GM12878 (cell line): ENCODE results near the gene FMO3. TPM values are rescaled to one million over a fixed set of nuclear protein-coding genes. Genes with fewer than 3 reads are reported as not detected.

ENCODE experiments used
- ATAC-seq: fragments of 200-7000 bp; cut with Tn5 transposase; 3 replicates; pipeline ENCODE4 v1.9.1; 2020; ENCODE audit warnings: mild to moderate bottlenecking, moderate library complexity
- BruUV-seq: library from RNA; stranded (reverse); fragments of 400-500 nt; replicated peaks from 2 replicates; lab custom pipeline; 2021; lab: Mats Ljungman, UMichigan
- CTCF ChIA-PET: fragments of 300-600 bp; sonication (Branson Sonifier 250); formaldehyde crosslinking; extraction: SDS; loops from one replicate; lab custom pipeline; 2021; ENCODE audit warnings: inconsistent platforms; lab: Yijun Ruan, JAX
- POLR2A ChIA-PET: fragments of 350-600 bp; formaldehyde crosslinking; extraction: SDS; loops from one replicate; lab custom pipeline; 2021; ENCODE audit warnings: inconsistent platforms; lab: Charles Lee
- RAD21 ChIA-PET: fragments of 300-600 bp; sonication (Branson Sonifier 250); formaldehyde crosslinking; loops from one replicate; lab custom pipeline; 2023; ENCODE audit warnings: antibody characterized with exemption; ENCODE audit not compliant: unreplicated experiment; lab: Charles Lee
- SMC1A ChIA-PET: fragments of 300-600 bp; sonication (Branson Sonifier 250); formaldehyde crosslinking; loops from one replicate; lab custom pipeline; 2023; ENCODE audit not compliant: unreplicated experiment, uncharacterized antibody; lab: Charles Lee
- DNase-seq: peaks from one replicate; pipeline ENCODE4 v3.0.0-alpha.2; 2011; ENCODE audit warnings: low read depth, low spot score
- FAIRE-seq: peaks from 3 replicates; lab custom pipeline; 2011; peaks lifted over from hg19 to GRCh38; lab: Jason Lieb, UNC
- H2AFZ ChIP-seq: 2 replicates; pipeline ENCODE4 v1.6.0; 2011; ENCODE audit warnings: low read depth, low read length, control low read depth; ENCODE audit not compliant: control insufficient read depth
- H3K27ac ChIP-seq: 2 replicates; pipeline ENCODE4 v1.5.1; 2011; ENCODE audit warnings: control low read depth; ENCODE audit not compliant: control insufficient read depth, insufficient read depth
- H3K27me3 ChIP-seq, 2 experiments: replicated peaks in 1 of 2; 2 replicates each; pipeline versions ENCODE4 v1.6.0 to v1.6.1; 2011; ENCODE audit warnings: low read length in 1 of 2; ENCODE audit not compliant: control insufficient read depth in 2 of 2, insufficient read depth in 2 of 2
- H3K36me3 ChIP-seq, 2 experiments: 2 replicates each; pipeline ENCODE4 v1.5.1; 2011; ENCODE audit warnings: low read length in 1 of 2; ENCODE audit not compliant: control insufficient read depth in 2 of 2, insufficient read depth in 2 of 2
- H3K4me1 ChIP-seq: 2 replicates; pipeline ENCODE4 v1.6.1; 2011; ENCODE audit warnings: mild to moderate bottlenecking, low read length, moderate library complexity, mixed read lengths; ENCODE audit not compliant: control insufficient read depth, insufficient read depth
- H3K4me2 ChIP-seq: 2 replicates; pipeline ENCODE4 v1.6.0; 2011; ENCODE audit warnings: control low read depth; ENCODE audit not compliant: control insufficient read depth, insufficient read depth
- H3K4me3 ChIP-seq: fragments of 200-600 bp; sonication (generic); 2 replicates; pipeline ENCODE4 v1.5.1; 2016
- H3K79me2 ChIP-seq: 2 replicates; pipeline ENCODE4 v1.6.0; 2011; ENCODE audit warnings: low read length; ENCODE audit not compliant: control insufficient read depth, insufficient read depth
- H3K9ac ChIP-seq: 2 replicates; pipeline ENCODE4 v1.8.0; 2011; ENCODE audit warnings: low read length, control low read depth, mixed read lengths; ENCODE audit not compliant: control insufficient read depth, insufficient read depth
- H3K9me3 ChIP-seq: replicated peaks from 3 replicates; pipeline ENCODE4 v1.5.1; 2011; ENCODE audit warnings: mild to moderate bottlenecking, low read length; ENCODE audit not compliant: control insufficient read depth, insufficient read depth
- H4K20me1 ChIP-seq: 2 replicates; pipeline ENCODE4 v1.6.0; 2011; ENCODE audit not compliant: control insufficient read depth, insufficient read depth
- BACH1 ChIP-seq: fragments of 450-650 bp; IDR thresholded peaks from 2 replicates; pipeline ENCODE4 v1.6.1; 2017; ENCODE audit warnings: mild to moderate bottlenecking, borderline replicate concordance
- BCLAF1 ChIP-seq: fragments of 450-650 bp; IDR thresholded peaks from 2 replicates; pipeline ENCODE4 v1.6.1; 2017; ENCODE audit warnings: antibody characterized with exemption, mild to moderate bottlenecking, moderate library complexity
- CBX3 ChIP-seq: fragments of 200-600 bp; sonication (generic); IDR thresholded peaks from 2 replicates; pipeline ENCODE4 v1.6.1; 2016; ENCODE audit warnings: low read depth, borderline replicate concordance
- CREB1 ChIP-seq: IDR thresholded peaks from 2 replicates; pipeline ENCODE4 v1.6.1; 2012; ENCODE audit warnings: low read depth, mild to moderate bottlenecking, inconsistent platforms
- EGR1 ChIP-seq, 2 experiments: IDR thresholded peaks; 1 replicate in 1 of 2; 2 replicates in 1 of 2; pipeline ENCODE4 v1.6.1; 2011 to 2012; ENCODE audit warnings: low read depth in 2 of 2, low read length in 2 of 2, borderline replicate concordance in 1 of 2, mild to moderate bottlenecking in 1 of 2, moderate library complexity in 1 of 2
- ETV6 ChIP-seq, 2 experiments: fragments of 450-650 bp in 1 of 2; IDR thresholded peaks in 1 of 2; conservative IDR thresholded peaks in 1 of 2; 2 replicates each; pipeline ENCODE4 v1.6.1; 2014; ENCODE audit warnings: antibody characterized with exemption in 1 of 2, borderline replicate concordance in 1 of 2, low read depth in 1 of 2, mild to moderate bottlenecking in 1 of 2, moderate library complexity in 1 of 2
- EZH2 ChIP-seq: IDR thresholded peaks from 2 replicates; pipeline ENCODE4 v1.6.1; 2012; ENCODE audit warnings: low read depth, mild to moderate bottlenecking, control low read depth, inconsistent platforms, low read length, borderline replicate concordance; ENCODE audit not compliant: control insufficient read depth
- FOS ChIP-seq: IDR thresholded peaks from 3 replicates; pipeline ENCODE4 v1.6.1; 2011; ENCODE audit warnings: borderline replicate concordance; ENCODE audit not compliant: insufficient read length; ENCODE audit errors: extremely low read depth
- JUNB ChIP-seq: IDR thresholded peaks from 2 replicates; pipeline ENCODE4 v1.6.1; 2016; ENCODE audit warnings: antibody characterized with exemption, mild to moderate bottlenecking
- KAT2A ChIP-seq: conservative IDR thresholded peaks from 2 replicates; pipeline ENCODE4 v1.6.1; 2011; ENCODE audit warnings: low read depth, low read length; ENCODE audit not compliant: control insufficient read depth
- NRF1 ChIP-seq: conservative IDR thresholded peaks from 2 replicates; pipeline ENCODE4 v1.6.1; 2011; ENCODE audit warnings: mild to moderate bottlenecking, low read depth, low read length, improper control_type of control experiment
- POU2F2 ChIP-seq: IDR thresholded peaks from 3 replicates; pipeline ENCODE4 v1.6.1; 2011; ENCODE audit warnings: low read depth, mild to moderate bottlenecking, low read length, borderline replicate concordance
- RELA ChIP-seq: fragments of 450-650 bp; IDR thresholded peaks from 2 replicates; pipeline ENCODE4 v1.8.0; 2014; ENCODE audit warnings: borderline replicate concordance; ENCODE audit not compliant: partially characterized antibody
- SIX5 ChIP-seq: IDR thresholded peaks from 2 replicates; pipeline ENCODE4 v1.6.1; 2011; ENCODE audit warnings: mild to moderate bottlenecking, low read depth, low read length, moderate library complexity; ENCODE audit not compliant: severe bottlenecking
- TCF12 ChIP-seq: IDR thresholded peaks from 2 replicates; pipeline ENCODE4 v1.6.1; 2011; ENCODE audit warnings: low read depth, mild to moderate bottlenecking, low read length
- YBX1 ChIP-seq: fragments of 450-650 bp; IDR thresholded peaks from 2 replicates; pipeline ENCODE4 v1.6.1; 2016; ENCODE audit warnings: antibody characterized with exemption
- ZNF217 ChIP-seq: fragments of 450-650 bp; IDR thresholded peaks from 2 replicates; pipeline ENCODE4 v1.6.1; 2017; ENCODE audit warnings: antibody characterized with exemption, mild to moderate bottlenecking
- WGBS: methylation state at CpG from one replicate; pipeline ENCODE4 v1.1.6; 2016; ENCODE audit warnings: low lambda C conversion rate; ENCODE audit not compliant: insufficient replicate concordance, insufficient coverage; ENCODE audit errors: missing lambda C conversion rate; 5-methylcytosine and 5-hydroxymethylcytosine counted together
- in situ Hi-C: fragments of 300-500 bp; cut with MboI; formaldehyde crosslinking; loops from 9 replicates; pipeline ENCODE4 v1.14.3; 2018; ENCODE audit warnings: mixed read lengths
- intact Hi-C: fragments of 100-400 bp; cut with micrococcal nuclease; formaldehyde crosslinking; loops from one replicate; pipeline ENCODE4 v1.14.2; 2022; ENCODE audit not compliant: unreplicated experiment
- polyA plus RNA-seq, 11 experiments: library from polyadenylated mRNA; depleted of rRNA in 4 of 11; unstranded in 6 of 11; stranded (reverse) in 5 of 11; fragments of >200 nt; fragmentation: Nextera tagmentation in 4 of 11; fragmentation: Illumina TruSeq in 1 of 11; extraction: Ambion mirVana in 4 of 11; extraction: Trizol in 1 of 11; gene quantifications; 1 replicate in 1 of 11; 2 replicates in 10 of 11; pipeline versions ENCODE4 v1.2.1 to v1.2.3, GENCODE V29; 2011 to 2016; ENCODE audit warnings: inconsistent platforms in 2 of 11, missing spikeins in 2 of 11, low read depth in 1 of 11
- total RNA-seq, 4 experiments: library from RNA; depleted of rRNA in 3 of 4; stranded (reverse); fragments of >200 nt in 3 of 4; fragmentation: Illumina TruSeq in 1 of 4; extraction: Trizol in 1 of 4; gene quantifications; 2 replicates each; pipeline versions ENCODE4 v1.2.1 to v1.2.3, GENCODE V29; 2013 to 2021
- TF ChIP-seq, protein P1 (sequence below): IDR thresholded peaks from 2 replicates; pipeline ENCODE4 v1.6.1; 2011; ENCODE audit warnings: low read depth, mild to moderate bottlenecking, low read length, moderate library complexity, borderline replicate concordance; ENCODE audit errors: extremely low read depth
- TF ChIP-seq, protein P2 (sequence below): fragments of 450-650 bp; IDR thresholded peaks from 2 replicates; pipeline ENCODE4 v1.6.1; 2017; ENCODE audit warnings: borderline replicate concordance

FMO3 gene
- total and polyA plus RNA-seq, 10 of the 15 experiments (the other 5 are each of a cell fraction or from before 2014, with no cell fraction given): 0.08 to 0.10 TPM; not detected in 8

DNA sequence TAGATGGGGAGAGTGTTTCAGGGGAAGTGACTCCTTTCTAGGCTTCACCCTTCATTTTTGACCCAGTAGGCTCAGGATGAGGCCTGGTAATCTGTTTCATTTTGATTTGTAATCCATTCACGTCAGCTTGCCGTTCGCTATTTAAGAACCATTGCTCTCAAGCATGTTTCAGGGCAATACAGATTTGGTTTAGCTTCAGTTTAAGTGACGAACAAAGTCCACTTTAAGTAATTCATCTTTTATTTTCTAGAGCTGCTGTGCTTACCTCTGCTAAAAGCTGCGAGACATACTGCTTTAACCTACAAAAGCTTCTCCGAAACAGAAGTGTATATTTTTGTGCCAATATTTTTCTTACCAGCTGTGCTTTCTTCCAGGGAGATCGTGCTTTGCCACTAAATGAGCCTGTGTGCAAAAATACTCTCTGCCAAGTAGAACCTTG is 8.9 kb upstream of the FMO3 start (continued):
- TF ChIP-seq ETV6 (conservative IDR thresholded peaks at IDR 0.05 in 1 of 2, IDR thresholded peaks at IDR 0.05 in 1 of 2; ENCODE audit: borderline replicate concordance in 1 of 2, low read depth in 1 of 2) (no peak), SIX5 (no peak), TCF12 (no peak), CBX3 (no peak)
- TF ChIP-seq, all 136 proteins: peak for 0

- DNase-seq (no peak), FAIRE-seq (no peak), ATAC-seq (no peak)
- Histone ChIP-seq H3K9ac (no peak overlapping the region), H3K36me3 (no peaks in the 10 kb centered on the region), H3K4me2 (no peak overlapping the region), H3K4me1 (no peaks in the 10 kb centered on the region), H2AFZ (no peak overlapping the region), H3K79me2 (no peaks in the 10 kb centered on the region), H3K27ac (no peak overlapping the region), H3K27me3 (no peaks in the 10 kb centered on the region), H4K20me1 (no peaks in the 10 kb centered on the region), H3K9me3 (no peaks in the 10 kb centered on the region), H3K4me3 (no peak overlapping the region)
- BruUV-seq: no TSS peak
- SMC1A ChIA-PET: interaction anchor here (1.0 to 3.0 kb wide), 2 partner anchors 153 to 231 kb away, joined by 3 to 13 read pairs; partner anchors contain the start of gene FMO4
- WGBS: 0% methylated on average over 1 of the region's 1 CpG
- TF ChIP-seq BACH1: no peak
- no peak for TF ChIP-seq YBX1
- TF ChIP-seq RELA: no peak
- TF ChIP-seq POU2F2: no peak
- TF ChIP-seq EZH2: no peak
- TF ChIP-seq BCLAF1: no peak
- TF ChIP-seq EGR1 (IDR thresholded peaks at IDR 0.05; ENCODE audit: borderline replicate concordance in 1 of 2, low read depth in 2 of 2, low read length in 2 of 2): no peak
- TF ChIP-seq, protein P1, sequence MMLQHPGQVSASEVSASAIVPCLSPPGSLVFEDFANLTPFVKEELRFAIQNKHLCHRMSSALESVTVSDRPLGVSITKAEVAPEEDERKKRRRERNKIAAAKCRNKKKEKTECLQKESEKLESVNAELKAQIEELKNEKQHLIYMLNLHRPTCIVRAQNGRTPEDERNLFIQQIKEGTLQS: no peak
- TF ChIP-seq KAT2A: no peak
- TF ChIP-seq CREB1: no peak
- no peak for TF ChIP-seq NRF1
- TF ChIP-seq FOS: no peak
- no peak for TF ChIP-seq ZNF217
- TF ChIP-seq, protein P2, sequence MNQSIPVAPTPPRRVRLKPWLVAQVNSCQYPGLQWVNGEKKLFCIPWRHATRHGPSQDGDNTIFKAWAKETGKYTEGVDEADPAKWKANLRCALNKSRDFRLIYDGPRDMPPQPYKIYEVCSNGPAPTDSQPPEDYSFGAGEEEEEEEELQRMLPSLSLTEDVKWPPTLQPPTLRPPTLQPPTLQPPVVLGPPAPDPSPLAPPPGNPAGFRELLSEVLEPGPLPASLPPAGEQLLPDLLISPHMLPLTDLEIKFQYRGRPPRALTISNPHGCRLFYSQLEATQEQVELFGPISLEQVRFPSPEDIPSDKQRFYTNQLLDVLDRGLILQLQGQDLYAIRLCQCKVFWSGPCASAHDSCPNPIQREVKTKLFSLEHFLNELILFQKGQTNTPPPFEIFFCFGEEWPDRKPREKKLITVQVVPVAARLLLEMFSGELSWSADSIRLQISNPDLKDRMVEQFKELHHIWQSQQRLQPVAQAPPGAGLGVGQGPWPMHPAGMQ: no peak
- TF ChIP-seq JUNB: no peak
- RAD21 ChIA-PET: interaction anchor here (2.7 kb wide), 1 partner anchor 231 kb away, joined by 27 read pairs; the partner anchor contains the start of gene FMO4
- intact Hi-C loops (loop anchor here (5.0 to 10.0 kb wide), 2 partner anchors 105 to 232 kb away; partner anchors contain the start of genes FMO2 and FMO4), in situ Hi-C loops (no loop called here)
- CTCF ChIA-PET: interaction anchor here (2.0 to 3.0 kb wide), 3 partner anchors 9 to 231 kb away, joined by 8 to 47 read pairs (median 36); partner anchors contain the start of genes FMO3 and FMO4
- POLR2A ChIA-PET: no interaction called here
Measured at GRCh38 chr1:171082606-171083005, 8.1 kb upstream of the FMO3 start.
